ENCODE data around the gene TP53I3.
"Not testable (repeated sequence)": the region's sequence is repeated elsewhere in the genome, so short reads cannot be mapped to it uniquely, and the experiment has no call there.

The TP53I3 gene

DNA sequence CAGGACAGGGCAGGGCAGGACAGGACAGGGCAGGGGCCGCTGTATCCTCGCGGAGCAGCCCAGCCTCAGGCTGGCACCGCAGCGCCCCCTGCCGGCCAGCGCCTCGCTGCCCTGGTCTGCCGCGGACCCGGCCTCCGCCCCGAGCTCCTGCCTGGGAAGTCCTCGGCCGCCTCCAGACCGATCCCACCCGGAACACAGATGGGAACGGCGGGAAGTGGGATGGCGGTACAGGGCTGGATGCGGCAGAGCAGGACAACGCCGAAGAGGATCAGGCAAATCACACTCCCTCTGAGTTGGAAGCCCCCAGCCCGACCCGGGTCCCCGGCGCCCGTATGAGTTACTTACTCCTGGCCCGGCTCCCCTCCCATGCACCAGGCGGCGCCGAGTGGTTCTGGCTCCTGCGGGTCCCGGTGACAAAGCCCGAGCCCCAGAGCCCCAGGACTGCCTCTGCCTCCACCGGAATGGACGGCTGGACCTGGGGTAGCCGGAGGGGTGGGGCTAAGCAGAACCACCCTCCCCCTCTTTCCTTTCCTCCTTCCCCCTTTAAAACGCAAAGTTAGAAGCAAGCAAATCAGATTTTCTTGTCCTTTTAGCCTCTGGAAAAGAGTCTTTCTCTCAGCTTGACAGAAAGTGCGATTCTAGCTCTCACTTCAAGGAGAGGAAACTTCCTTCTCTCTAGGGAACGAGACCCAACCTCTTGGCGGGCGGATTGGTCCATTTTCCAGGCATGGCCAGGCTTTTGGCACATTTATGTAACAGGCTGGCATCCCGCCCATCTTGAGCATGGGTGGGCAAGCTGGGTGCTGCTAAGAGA is at the start of gene TP53I3:
TSS of gene TP53I3 (minus strand) at position 449 of the 814 bp plus-strand sequence. CDS start 508 bp downstream, outside the sequence.
- peak; percentile 64 for DNase-seq

DNA sequence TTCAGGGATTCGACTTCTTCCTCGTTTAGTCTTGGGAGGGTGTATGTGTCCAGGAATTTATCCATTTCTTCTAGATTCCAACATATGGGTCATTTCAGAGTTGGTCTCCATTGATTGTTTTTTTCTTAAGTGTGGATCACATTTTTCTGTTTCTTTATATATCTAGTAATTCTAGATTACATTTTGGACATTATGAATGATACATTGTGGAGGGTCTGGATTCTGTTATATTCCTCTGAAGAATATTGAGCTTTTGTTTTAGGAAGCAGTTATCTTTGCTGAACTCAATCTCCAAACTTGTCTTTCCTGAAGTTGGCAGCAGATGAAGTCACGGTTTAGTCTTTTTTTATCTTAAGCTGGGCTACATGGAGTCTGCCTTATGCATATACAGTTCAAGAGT is 47.9 kb upstream of the TP53I3 start:
- DNase-seq: no peak

GRCh38 chr2:24125956-24126355 is 41.3 kb upstream of the TP53I3 start:
- no peak for DNase-seq

GRCh38 chr2:24123922-24124580 is 39.4 kb upstream of the TP53I3 start:
- DNase-seq: no peak

- peak; percentile 39 for DNase-seq
Measured at GRCh38 chr2:24123195-24123921, 38.7 kb upstream of the TP53I3 start, which contains the start of the genes FAM228B and PFN4. Gene FAM228B, plus strand, starts transcription at chr2:24123469. Its CDS starts 893 bp downstream, at chr2:24124362. Gene PFN4, minus strand, starts transcription at chr2:24123334. Its CDS starts 799 bp downstream, at chr2:24122535.

- no peak for DNase-seq
Measured at GRCh38 chr2:24122366-24123194, 37.9 kb upstream of the TP53I3 start.

DNA sequence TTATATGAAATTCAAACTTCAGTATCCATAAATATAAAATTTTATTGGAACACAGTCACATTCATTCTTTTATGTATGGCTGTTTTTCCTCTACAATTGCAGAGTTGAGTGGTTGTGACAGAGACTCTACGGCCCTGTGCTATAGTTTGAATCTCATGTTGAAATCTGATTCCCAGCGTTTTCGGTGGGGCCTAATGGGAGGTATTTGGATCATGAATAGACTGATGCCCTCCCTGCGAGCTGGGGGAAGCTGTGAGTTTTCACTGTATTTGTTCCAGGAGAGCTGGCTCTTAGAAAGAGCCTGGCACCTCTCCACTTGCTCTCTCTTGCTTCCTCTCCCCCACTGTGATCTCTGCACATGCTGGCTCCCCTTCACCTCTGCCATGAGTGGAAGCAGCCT is 36.8 kb upstream of the TP53I3 start:
- peak; percentile 9 for DNase-seq

DNA sequence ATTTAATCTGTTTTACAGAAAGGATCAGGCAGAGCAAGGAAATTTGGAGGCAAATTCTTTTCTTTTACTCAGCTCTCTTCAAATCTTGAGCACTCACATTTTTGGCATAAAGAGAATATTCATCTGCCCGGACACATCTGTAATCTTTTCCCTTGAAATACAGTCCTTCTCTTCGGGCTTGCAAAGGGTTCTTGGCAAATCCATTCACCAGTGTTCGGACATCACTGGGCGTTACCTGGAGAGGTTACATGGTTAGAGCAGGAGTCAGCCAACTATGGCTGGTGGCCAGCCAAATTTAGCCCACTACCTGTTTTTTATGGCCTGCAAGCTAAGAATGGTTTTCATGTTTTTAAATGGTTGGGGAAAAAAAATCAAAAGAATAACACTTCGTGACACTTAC is 36.4 kb upstream of the TP53I3 start:
- no peak for DNase-seq

DNA sequence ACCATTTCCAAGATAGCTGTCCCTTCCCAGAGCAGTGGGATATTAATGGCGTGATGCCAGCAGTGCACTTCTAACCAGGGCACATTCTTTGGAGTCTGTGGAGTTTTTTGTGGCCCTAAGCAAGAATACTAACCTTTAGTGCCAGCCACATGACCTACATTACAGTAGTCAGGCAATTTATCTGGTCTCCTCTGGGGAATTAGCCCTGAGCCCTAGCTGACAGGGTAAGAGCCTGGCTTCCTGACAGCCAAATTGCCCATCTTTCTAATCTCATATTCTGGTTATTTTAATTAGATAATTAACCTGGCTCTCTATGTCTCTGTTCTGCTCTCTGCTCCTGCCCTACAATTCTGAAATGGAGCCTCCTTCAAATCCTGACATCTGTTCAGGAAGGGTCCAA is 33.3 kb upstream of the TP53I3 start:
- no peak for DNase-seq

- no peak for DNase-seq
Measured at GRCh38 chr2:24115057-24115456, 30.4 kb upstream of the TP53I3 start.

DNA sequence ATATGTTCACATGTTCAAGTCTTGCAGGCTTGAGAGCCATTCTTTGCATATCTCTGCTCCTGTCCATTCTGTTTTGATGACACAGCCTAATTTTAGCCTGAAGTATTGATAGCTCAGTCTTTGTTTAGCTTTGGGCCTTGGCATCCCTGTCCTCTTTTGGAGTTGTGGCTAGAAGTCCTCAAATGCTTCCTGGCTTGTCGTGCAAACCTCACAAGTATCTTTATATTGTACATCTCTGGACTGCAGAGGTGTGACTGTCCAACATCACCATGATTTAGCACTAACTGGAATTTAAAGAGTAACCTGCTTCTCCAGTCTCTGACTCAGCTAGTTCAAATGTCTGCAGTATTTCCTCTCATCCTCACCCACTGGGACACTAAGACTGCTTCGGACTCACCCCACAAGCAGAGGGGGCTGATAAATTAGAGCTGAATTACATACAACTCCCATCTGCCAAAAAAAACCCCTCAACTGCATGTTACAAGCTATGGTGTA is 26.8 kb upstream of the TP53I3 start:
- no peak for DNase-seq

GRCh38 chr2:24110660-24111303 is 26.1 kb upstream of the TP53I3 start:
- DNase-seq: no peak

DNA sequence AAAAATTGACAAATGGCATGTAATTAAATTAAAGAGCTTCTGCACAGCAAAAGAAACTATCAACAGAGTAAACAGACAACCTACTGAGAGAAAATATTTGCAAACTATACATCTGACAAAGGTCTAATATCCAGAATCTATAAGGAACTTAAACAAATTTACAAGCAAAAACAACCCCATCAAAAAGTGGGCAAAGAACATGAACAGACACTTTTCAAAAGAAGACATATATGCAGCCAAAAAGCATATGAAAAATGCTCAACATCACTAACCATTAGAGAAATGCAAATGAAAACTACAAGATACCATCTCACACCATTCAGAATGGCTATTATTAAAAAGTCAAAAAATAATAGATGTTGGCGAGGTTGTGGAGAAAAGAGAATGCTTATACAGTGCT is 24.8 kb upstream of the TP53I3 start:
- not testable (repeated sequence) for DNase-seq

GRCh38 chr2:24107336-24107735 is 22.7 kb upstream of the TP53I3 start:
- DNase-seq: no peak

DNA sequence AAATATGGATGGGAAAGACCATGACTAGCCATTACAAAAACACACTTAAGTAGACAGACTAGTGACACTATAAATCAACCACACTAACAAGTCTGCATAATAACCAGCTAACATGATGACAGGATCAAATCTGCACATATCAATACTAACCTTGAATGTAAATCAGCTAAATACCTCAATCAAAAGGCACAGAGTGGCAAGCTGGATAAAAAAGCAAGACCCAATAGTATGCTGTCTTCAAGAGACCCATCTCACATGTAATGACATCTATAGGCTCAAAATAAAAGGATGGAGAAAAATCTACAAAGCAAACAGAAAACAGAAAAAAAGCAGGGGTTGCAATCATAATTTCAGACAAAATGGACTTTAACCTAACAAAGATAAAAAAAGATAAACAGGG is 22.2 kb upstream of the TP53I3 start:
- no peak for DNase-seq

- no peak for DNase-seq
Measured at GRCh38 chr2:24105816-24106215, 21.2 kb upstream of the TP53I3 start.

- no peak for DNase-seq
Measured at GRCh38 chr2:24104906-24105305, 20.3 kb upstream of the TP53I3 start.

DNA sequence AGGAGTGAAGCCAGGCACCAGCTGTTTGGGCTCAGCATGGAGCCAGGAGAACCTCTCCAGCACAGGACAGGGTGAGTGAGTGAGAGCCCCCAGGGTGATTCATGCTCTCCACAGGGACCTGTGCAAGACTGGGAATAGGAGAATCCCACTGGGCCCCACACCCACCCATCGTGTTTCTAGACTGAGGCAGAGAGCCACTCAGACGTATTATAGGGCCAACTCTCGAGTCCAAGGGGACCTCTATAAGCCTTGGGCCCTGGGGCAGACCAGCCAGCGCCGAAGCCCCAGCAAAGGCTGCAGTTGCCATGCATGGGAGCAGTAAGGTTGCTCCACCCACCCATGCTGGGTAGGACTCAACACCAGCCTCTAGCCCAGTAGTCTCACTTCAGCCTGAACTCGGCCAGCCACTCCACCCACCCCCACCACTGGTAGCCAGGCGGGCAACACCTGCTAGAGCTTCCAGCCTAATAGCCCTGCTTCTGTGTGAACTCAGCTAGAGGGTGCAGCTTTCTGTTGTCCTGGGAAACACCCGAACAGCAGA is 19.5 kb upstream of the TP53I3 start:
- DNase-seq: no peak

DNA sequence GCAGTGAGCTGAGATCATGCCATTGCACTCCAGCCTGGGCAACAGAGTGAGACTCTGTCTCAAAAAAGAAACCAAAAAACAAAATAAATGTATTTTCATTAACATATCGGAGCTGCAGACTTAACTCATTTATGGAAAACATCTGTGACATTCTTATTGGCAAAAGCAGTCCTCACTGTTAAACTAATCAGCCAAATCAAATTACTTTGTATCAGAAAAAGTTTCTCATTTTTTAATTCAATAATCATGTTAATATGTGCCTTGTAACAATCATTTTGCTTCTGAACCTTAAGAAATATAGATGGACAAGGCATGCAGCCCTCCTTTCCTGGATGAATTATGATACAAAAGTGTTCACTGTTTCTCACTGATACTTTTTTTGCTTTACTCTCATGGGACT is 18.0 kb upstream of the TP53I3 start:
- DNase-seq: no peak

DNA sequence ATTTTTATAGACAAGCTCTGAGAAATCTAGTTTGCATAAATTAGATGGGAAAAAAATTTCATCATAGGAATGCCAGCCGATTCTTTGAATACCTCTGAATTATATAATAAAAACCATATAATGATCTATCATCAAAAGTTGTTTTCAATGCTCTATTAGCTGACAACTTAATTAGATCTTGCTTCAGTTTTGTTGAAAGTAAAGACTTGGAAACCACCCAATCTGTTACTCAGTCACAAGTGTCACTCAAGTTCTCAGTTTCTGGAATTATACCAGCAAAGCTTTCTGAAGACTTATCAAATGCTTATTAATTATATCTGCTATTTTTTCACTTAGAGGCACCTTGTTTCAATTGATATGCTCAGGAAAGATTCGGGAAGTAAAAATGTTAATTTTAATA is 17.4 kb upstream of the TP53I3 start:
- DNase-seq: no peak

DNA sequence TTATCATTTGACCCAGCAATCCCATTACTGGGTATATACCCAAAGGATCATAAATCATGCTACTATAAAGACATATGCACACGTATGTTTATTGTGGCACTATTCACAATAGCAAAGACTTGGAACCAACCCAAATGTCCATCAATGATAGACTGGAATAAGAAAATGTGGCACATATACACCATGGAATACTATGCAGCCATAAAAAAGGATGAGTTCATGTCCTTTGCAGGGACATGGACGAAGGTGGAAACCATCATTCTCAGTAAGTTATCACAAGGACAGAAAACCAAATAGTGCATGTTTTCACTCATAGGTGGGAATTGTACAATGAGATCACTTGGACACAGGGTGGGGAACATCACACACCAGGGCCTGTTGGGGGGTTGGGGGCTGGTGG is 16.1 kb upstream of the TP53I3 start:
- DNase-seq: not testable (repeated sequence)
